CD14-positive monocyte (primary cell): ENCODE measurements around the gene GRIN3A. TPM values are rescaled to one million over a fixed set of nuclear protein-coding genes. Genes with fewer than 3 reads are reported as not detected.
A peak's percentile ranks its signal among the peaks of the same experiment; 100 is the strongest.

ENCODE experiments used
- DNase-seq, 3 donors: peaks; one replicate each; pipeline ENCODE4 v3.0.0-alpha.2; 2011 to 2022
- H2AFZ ChIP-seq: 2 replicates; pipeline ENCODE4 v1.6.0; 2012; ENCODE audit warnings: mild to moderate bottlenecking, low read depth, low read length, inconsistent platforms; ENCODE audit not compliant: insufficient read depth, poor library complexity, severe bottlenecking
- H3K27ac ChIP-seq, 2 donors: 1 replicate in 1 of 2; 2 replicates in 1 of 2; pipeline ENCODE4 v1.5.1; 2012 to 2013; ENCODE audit warnings: low read length in 2 of 2, control low read depth in 1 of 2, inconsistent platforms in 1 of 2, low read depth in 1 of 2, mild to moderate bottlenecking in 1 of 2
- H3K27me3 ChIP-seq, 2 donors: one replicate each; pipeline versions ENCODE4 v1.6.0 to v1.6.1; 2011 to 2013; ENCODE audit warnings: low read length in 2 of 2; ENCODE audit not compliant: control insufficient read depth in 2 of 2, insufficient read depth in 2 of 2
- H3K36me3 ChIP-seq, 2 donors: replicated peaks in 1 of 2; 1 replicate in 1 of 2; 2 replicates in 1 of 2; pipeline versions ENCODE4 v1.5.1 to v1.6.1; 2012 to 2013; ENCODE audit warnings: low read length in 2 of 2, control low read depth in 1 of 2, inconsistent platforms in 1 of 2, mild to moderate bottlenecking in 1 of 2; ENCODE audit not compliant: insufficient read depth in 2 of 2, control insufficient read depth in 1 of 2
- H3K4me1 ChIP-seq, 2 donors: 1 replicate in 1 of 2; 2 replicates in 1 of 2; pipeline versions ENCODE4 v1.5.1 to v1.6.1; 2012 to 2013; ENCODE audit warnings: low read length in 2 of 2, control low read depth in 1 of 2, inconsistent platforms in 1 of 2, mild to moderate bottlenecking in 1 of 2, moderate library complexity in 1 of 2; ENCODE audit not compliant: insufficient read depth in 2 of 2, control insufficient read depth in 1 of 2
- H3K4me2 ChIP-seq: replicated peaks from 2 replicates; pipeline ENCODE3; 2012; ENCODE audit warnings: low read length, moderate library complexity, mild to moderate bottlenecking; ENCODE audit not compliant: poor library complexity, severe bottlenecking; ENCODE audit errors: extremely low read depth
- H3K4me3 ChIP-seq, 3 experiments: fragments of 200-600 bp in 1 of 3; sonication (generic) in 1 of 3; replicated peaks in 1 of 3; 1 replicate in 2 of 3; 2 replicates in 1 of 3; pipeline ENCODE4 v1.5.1; 2011 to 2013; ENCODE audit warnings: low read length in 3 of 3, mild to moderate bottlenecking in 3 of 3, control low read depth in 2 of 3, low read depth in 2 of 3, inconsistent platforms in 1 of 3, moderate library complexity in 1 of 3
- H3K79me2 ChIP-seq: 2 replicates; pipeline ENCODE4 v1.6.0; 2012; ENCODE audit warnings: mild to moderate bottlenecking, control low read depth, inconsistent platforms, low read length, moderate library complexity; ENCODE audit not compliant: insufficient read depth
- H3K9ac ChIP-seq: 2 replicates; pipeline ENCODE4 v1.6.0; 2017; ENCODE audit warnings: low read length, mild to moderate bottlenecking; ENCODE audit not compliant: insufficient read depth, poor library complexity, severe bottlenecking
- H3K9me3 ChIP-seq, 2 donors: replicated peaks in 1 of 2; 1 replicate in 1 of 2; 2 replicates in 1 of 2; pipeline versions ENCODE4 v1.5.1 to v1.6.1; 2012 to 2013; ENCODE audit warnings: low read length in 2 of 2, control low read depth in 1 of 2; ENCODE audit not compliant: control insufficient read depth in 1 of 2, insufficient read depth in 1 of 2
- H4K20me1 ChIP-seq: 2 replicates; pipeline ENCODE4 v1.6.0; 2012; ENCODE audit warnings: mild to moderate bottlenecking, low read length, control low read depth, moderate library complexity; ENCODE audit not compliant: insufficient read depth
- H3K27ac Mint-ChIP-seq, 7 donors: one replicate each; pipeline ENCODE4 v1.8.0; 2020; ENCODE audit warnings: mild to moderate bottlenecking in 7 of 7, mixed read lengths in 7 of 7, moderate library complexity in 6 of 7, inconsistent platforms in 2 of 7
- H3K27me3 Mint-ChIP-seq, 3 donors: one replicate each; pipeline ENCODE4 v1.8.0; 2021 to 2022; ENCODE audit warnings: low read depth in 3 of 3, mild to moderate bottlenecking in 3 of 3, mixed read lengths in 3 of 3, moderate library complexity in 3 of 3, inconsistent platforms in 1 of 3
- H3K36me3 Mint-ChIP-seq, 2 donors: one replicate each; pipeline ENCODE4 v1.8.0; 2020; ENCODE audit warnings: mixed read lengths in 2 of 2, inconsistent platforms in 1 of 2, mild to moderate bottlenecking in 1 of 2
- H3K4me1 Mint-ChIP-seq: one replicate; pipeline ENCODE4 v1.8.0; 2020; ENCODE audit warnings: mild to moderate bottlenecking, mixed read lengths
- H3K4me3 Mint-ChIP-seq, 2 donors: one replicate each; pipeline ENCODE4 v1.8.0; 2020; ENCODE audit warnings: mild to moderate bottlenecking in 2 of 2, mixed read lengths in 2 of 2, moderate library complexity in 1 of 2
- H3K9me3 Mint-ChIP-seq, 7 donors: one replicate each; pipeline ENCODE4 v1.8.0; 2020 to 2022; ENCODE audit warnings: mixed read lengths in 7 of 7, mild to moderate bottlenecking in 6 of 7, moderate library complexity in 6 of 7, inconsistent platforms in 2 of 7
- intact Hi-C, 2 donors: fragments of 100-400 bp; cut with micrococcal nuclease; formaldehyde crosslinking; loops; one replicate each; pipeline versions ENCODE4 v1.15.0 to v1.15.1; 2023
- polyA plus RNA-seq, 3 donors: library from polyadenylated mRNA; depleted of rRNA in 1 of 3; unstranded in 2 of 3; stranded (reverse) in 1 of 3; fragments of 300-500 nt in 2 of 3; fragments of >200 nt in 1 of 3; fragmentation: Illumina TruSeq in 2 of 3; gene quantifications; 1 replicate in 2 of 3; 2 replicates in 1 of 3; pipeline ENCODE4 v1.2.3, GENCODE V29; 2012 to 2021
- TF ChIP-seq, protein P1 (sequence below): fragments of 200-600 bp; IDR thresholded peaks from one replicate; pipeline ENCODE4 v1.8.0; 2022; ENCODE audit warnings: antibody characterized with exemption, mild to moderate bottlenecking

The GRIN3A gene
- polyA plus RNA-seq, 3 donors, result 0.11 to 0.39 (median 0.16) TPM

DNA sequence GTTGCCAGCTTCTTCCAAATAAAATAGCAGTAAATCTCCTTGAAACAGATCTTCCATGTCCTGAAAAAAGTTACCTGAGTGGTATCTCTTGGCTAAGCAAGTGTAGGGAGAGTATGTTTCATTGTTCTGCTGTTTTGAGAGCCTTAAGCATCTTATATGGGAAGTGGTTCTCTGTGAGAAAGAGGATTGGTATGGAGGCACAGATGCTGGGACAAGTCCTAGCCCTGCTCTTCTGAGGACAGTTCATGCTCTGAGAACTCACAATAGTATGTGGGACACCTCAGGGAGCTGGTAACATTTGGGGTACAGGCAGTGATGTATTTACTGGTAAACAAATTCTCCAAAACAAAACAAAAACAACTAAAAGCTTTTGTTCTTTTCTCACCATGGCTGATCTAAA is 145.7 kb downstream of the GRIN3A start:
- Histone ChIP-seq H3K4me2 (no peak overlapping the region), H3K36me3 (no peaks in the 10 kb centered on the region), H3K4me1 (no peaks in the 10 kb centered on the region), H3K4me3 (no peak overlapping the region), H3K27ac (no peak overlapping the region), H3K9me3 (no peaks in the 10 kb centered on the region), H3K27me3 (peaks cover 0 to 3% of the 10 kb centered on the region in 2 donors), H3K79me2 (no peaks in the 10 kb centered on the region), H3K9ac (no peak overlapping the region), H2AFZ (no peak overlapping the region), H4K20me1 (no peaks in the 10 kb centered on the region)
- intact Hi-C loops, result no loop called here
- Mint-ChIP-seq H3K27me3 (peaks cover 0 to 12% (median 5%) of the 10 kb centered on the region in 3 donors), H3K36me3 (no peaks in the 10 kb centered on the region), H3K9me3 (peaks cover 0 to 2% (median 0%) of the 10 kb centered on the region in 7 donors), H3K27ac (no peak overlapping the region), H3K4me3 (no peak overlapping the region), H3K4me1 (no peaks in the 10 kb centered on the region)
- TF ChIP-seq, protein P1, sequence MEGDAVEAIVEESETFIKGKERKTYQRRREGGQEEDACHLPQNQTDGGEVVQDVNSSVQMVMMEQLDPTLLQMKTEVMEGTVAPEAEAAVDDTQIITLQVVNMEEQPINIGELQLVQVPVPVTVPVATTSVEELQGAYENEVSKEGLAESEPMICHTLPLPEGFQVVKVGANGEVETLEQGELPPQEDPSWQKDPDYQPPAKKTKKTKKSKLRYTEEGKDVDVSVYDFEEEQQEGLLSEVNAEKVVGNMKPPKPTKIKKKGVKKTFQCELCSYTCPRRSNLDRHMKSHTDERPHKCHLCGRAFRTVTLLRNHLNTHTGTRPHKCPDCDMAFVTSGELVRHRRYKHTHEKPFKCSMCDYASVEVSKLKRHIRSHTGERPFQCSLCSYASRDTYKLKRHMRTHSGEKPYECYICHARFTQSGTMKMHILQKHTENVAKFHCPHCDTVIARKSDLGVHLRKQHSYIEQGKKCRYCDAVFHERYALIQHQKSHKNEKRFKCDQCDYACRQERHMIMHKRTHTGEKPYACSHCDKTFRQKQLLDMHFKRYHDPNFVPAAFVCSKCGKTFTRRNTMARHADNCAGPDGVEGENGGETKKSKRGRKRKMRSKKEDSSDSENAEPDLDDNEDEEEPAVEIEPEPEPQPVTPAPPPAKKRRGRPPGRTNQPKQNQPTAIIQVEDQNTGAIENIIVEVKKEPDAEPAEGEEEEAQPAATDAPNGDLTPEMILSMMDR, result no peak
- DNase-seq, result no peak

DNA sequence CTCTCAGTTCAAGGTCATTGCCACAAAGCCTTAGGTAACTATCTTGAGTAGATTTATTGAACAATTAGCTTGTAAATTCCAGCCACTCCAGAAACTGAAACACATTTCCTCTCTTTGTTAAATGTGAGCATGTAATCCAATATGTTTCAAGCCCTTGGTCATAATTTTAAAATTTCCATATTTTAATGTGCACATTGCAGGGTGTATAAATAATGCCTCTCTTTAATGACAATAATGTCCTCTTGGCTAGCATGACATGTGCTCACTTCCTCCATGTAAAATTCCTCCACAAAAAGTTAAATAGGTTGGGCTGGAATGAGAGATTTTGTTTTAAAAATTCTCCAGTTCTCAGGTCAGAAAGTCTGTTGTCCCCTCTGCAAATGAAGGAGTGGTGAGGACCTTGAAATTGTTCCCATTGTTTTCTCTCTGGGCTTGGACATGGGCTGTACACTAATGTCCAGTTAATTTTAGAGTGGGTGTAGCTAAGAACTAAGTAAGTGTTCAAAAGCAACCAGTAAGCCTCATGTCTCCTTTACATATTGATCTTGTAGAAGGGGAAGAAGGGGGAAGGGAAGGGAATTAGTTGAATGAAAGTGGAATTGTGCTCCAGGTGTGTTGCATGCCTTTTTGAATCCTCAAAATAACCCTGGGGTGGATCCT is 146.5 kb downstream of the GRIN3A start:
- peaks cover 0 to 3% of the 10 kb centered on the region in 2 donors for H3K27me3 ChIP-seq
- Mint-ChIP-seq H3K4me3 (peak overlapping the region in 1 of 2 donors; percentile 35), H3K27ac (no peak overlapping the region), H3K27me3 (peaks cover 0 to 12% (median 5%) of the 10 kb centered on the region in 3 donors), H3K4me1 (peaks cover 3% of the 10 kb centered on the region), H3K36me3 (no peaks in the 10 kb centered on the region), H3K9me3 (peaks cover 0 to 3% (median 0%) of the 10 kb centered on the region in 7 donors)
- intact Hi-C loops, result no loop called here
- peak overlapping the region; percentile 16 for H2AFZ ChIP-seq
- TF ChIP-seq, protein P1, result no peak
- H3K36me3 ChIP-seq, result no peaks in the 10 kb centered on the region
- H3K4me2 ChIP-seq, result no peak overlapping the region
- no peaks in the 10 kb centered on the region for H3K9me3 ChIP-seq
- H3K4me1 ChIP-seq, result peaks cover 0 to 8% of the 10 kb centered on the region in 2 donors
- no peaks in the 10 kb centered on the region for H3K79me2 ChIP-seq
- no peak overlapping the region for H3K27ac ChIP-seq
- H4K20me1 ChIP-seq, result no peaks in the 10 kb centered on the region
- no peak overlapping the region for H3K9ac ChIP-seq
- DNase-seq, result no peak
- no peak overlapping the region for H3K4me3 ChIP-seq
